ENCODE data around the gene TBCE.
"Not testable (repeated sequence)": the region's sequence is repeated elsewhere in the genome, so short reads cannot be mapped to it uniquely, and the experiment has no call there.

TBCE gene

DNA sequence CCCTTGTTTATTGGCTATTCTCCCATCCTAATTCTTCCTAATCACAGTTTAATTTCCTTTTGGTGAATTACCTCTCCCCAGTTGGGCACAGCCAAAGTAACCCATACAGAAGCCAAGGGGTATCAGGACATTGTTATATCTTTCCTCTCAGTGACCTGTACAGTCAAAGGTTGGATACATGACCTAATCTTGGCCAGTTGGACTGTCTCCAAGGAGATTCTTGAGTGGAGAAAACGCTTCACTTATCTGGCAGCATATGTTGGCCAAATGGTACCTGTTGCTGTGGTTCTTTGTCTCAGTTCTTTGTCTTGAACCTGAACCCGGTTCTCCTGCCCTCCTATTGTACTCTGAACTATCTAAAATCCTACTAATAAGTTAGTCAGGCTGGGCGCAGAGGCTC lies 15.3 kb upstream of the TBCE start:
- DNase-seq (ENCODE audit: extremely low read depth in 1 of 2, low read depth in 1 of 2): no peak

DNA sequence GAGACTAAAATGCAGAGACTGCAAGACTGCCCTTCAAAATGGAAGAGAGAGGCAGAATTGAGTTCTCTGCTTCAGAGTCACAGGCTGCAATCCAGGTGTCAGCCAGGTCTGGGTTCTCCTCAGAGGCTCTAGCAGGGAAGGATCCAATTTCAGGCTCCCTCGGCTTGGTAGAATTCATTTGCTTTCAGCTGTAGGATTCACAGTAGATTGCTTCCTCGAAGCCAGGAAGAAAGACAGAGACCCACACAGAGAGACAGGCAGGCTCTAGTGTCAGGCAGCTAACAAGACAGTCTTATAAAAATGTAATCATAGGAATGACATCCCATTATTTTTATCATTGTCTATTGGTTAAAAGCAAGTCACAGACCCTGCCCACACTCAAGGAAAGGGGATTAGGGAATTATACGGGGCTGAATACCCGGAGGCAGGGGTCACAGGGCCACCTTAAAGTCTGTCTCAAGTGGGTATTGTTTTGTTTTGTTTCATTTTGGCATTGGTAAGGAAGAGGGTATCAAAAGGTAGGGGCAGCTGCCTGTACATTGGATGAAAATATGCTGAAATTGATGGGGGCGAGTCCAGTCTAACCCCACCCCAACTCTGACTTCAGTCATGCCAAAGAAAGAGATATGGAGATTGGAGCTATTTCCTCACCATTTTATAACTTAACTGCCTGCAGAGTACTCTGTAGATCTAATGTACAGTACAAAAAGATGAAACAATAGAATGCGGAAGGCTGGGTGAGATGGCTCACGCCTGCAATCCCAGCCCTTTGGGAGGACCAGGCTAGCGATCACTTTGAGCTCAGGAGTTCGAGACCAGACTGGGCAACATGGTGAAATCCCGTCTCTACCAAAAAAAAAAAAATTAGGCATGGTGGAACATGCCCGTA lies 9.5 kb upstream of the TBCE start:
- DNase-seq (ENCODE audit: extremely low read depth in 1 of 2, low read depth in 1 of 2): no peak

DNA sequence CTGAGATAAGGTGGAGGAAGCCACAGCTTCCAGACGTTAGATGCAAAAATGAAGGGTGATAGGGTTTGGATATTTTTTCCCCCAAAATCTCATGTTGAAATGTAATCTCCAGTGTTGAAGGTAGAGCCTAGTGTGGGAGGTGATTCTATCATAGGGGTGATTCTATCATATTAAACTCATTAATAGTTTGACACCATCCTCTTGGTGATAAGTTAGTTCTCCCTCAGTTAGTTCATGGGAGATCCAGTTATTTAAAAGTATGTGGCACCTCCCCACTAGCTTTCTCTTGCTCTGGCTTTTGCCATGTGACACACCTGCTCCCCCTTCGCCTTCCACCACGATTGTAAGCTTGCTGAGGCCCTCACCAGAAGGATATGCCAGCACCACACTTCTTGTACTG lies 8.3 kb upstream of the TBCE start:
- no peak for DNase-seq (ENCODE audit: extremely low read depth in 1 of 2, low read depth in 1 of 2)

DNA sequence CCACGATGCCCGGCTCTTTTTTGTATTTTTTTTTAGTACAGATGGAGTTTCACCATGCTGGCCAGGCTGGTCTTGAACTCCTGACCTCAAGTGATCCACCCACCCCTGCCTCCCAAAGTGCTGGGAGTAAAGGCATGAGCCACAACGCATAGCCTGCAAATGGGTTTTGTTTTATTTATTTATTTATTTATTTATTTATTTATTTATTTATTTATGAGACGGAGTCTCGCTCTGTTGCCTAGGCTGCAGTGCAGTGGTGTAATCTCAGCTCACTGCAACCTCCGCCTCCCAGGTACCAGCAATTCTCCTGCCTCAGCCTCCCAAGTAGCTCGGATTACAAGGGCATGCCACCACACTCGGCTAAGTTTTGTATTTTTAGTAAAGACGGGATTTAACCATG lies 3.0 kb upstream of the TBCE start:
- not testable (repeated sequence) for DNase-seq (ENCODE audit: extremely low read depth in 1 of 2, low read depth in 1 of 2)

DNA sequence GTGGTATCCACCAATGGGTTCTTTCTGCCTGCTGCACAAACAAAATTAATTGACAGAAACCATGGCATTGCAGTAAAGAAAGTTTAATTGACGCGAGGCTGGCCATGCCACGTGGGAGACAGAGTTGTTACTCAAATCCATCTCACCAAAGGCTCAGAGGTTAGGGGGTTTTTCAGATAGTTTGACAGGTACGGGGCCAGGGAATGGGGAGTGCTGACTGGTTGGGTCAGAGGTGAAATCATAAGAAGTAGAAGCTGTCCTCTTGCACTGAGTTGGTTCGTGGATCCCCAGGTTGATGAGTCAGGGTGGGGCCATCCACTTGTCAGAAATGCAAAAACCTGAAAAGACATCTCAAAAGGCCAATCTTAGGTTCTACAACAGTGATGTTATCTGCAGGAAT lies 941 bp upstream of the TBCE start:
- peak; percentile 3 to 40 for DNase-seq (ENCODE audit: extremely low read depth in 1 of 2, low read depth in 1 of 2)

DNA sequence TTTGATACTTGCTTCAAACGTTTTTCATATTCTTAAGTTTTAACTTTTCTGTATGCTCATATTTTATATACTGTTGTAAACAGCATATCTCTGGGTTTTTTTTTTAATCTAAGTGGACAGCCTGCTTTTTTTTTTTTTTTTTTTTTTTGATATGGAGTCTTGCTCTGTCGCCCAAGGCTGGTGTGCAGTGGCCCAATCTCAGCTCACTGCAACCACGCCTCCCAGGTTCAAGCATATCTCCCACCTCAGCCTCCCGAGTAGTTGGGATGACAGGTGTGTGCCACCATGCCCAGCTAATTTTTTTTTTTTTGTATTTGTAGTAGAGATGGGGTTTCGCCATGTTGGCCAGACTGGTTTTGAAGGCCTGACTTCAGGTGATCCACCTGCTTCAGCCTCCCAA lies 1.2 kb downstream of the TBCE start:
- DNase-seq (ENCODE audit: extremely low read depth in 1 of 2, low read depth in 1 of 2): no peak

DNA sequence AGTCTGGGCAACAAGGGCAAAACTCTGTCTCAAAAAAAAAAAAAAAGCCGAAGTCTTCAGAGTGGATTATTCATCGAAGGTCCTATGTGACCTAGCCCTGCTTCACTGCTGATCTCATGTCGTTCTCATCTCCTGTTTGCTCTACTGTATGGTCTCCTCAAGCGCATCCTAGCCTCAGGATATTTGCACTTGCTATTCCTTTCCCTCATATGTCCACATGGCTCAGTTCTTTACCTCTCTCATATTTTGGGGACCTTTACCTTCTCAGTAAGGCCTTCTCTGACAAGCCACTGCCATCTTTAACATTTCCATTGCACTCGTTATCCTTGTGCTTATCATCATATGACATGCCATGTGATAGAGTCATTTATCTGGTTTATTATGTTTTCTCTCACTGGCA lies 2.6 kb downstream of the TBCE start:
- no peak for DNase-seq (ENCODE audit: extremely low read depth in 1 of 2, low read depth in 1 of 2)

- no peak for DNase-seq (ENCODE audit: extremely low read depth in 1 of 2, low read depth in 1 of 2)
Measured at GRCh38 chr1:235375919-235376605, 8.8 kb downstream of the TBCE start.

- DNase-seq (ENCODE audit: extremely low read depth in 1 of 2, low read depth in 1 of 2): not testable (repeated sequence)
Measured at GRCh38 chr1:235378134-235378735, 11.0 kb downstream of the TBCE start.

GRCh38 chr1:235381955-235382739 lies 14.9 kb downstream of the TBCE start:
- DNase-seq (ENCODE audit: extremely low read depth in 1 of 2, low read depth in 1 of 2): not testable (repeated sequence)

GRCh38 chr1:235385633-235386032 lies 18.4 kb downstream of the TBCE start:
- not testable (repeated sequence) for DNase-seq (ENCODE audit: extremely low read depth in 1 of 2, low read depth in 1 of 2)

DNA sequence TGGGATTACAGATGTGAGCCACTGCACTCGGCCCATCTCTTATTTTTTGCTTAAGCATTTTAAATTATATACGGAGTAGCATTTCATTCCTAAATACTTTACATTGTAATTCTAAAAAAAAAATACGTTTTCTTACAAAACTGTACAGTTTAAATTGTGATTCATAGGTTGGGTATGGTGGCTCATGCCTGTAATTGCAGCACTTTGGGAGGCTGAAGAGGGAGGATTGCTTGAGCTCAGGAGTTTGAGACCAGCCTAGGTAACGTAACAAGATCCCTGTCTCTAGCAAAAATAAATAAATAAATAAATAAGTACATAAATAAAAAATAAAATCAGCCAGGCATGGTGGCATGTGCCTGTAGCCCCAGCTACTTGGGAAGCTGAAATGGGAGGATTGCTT lies 24.6 kb downstream of the TBCE start:
- no peak for DNase-seq (ENCODE audit: extremely low read depth in 1 of 2, low read depth in 1 of 2)

GRCh38 chr1:235397733-235398132 lies 30.5 kb downstream of the TBCE start:
- DNase-seq (ENCODE audit: extremely low read depth in 1 of 2, low read depth in 1 of 2): no peak

GRCh38 chr1:235399661-235400060 lies 32.4 kb downstream of the TBCE start:
- DNase-seq (ENCODE audit: extremely low read depth in 1 of 2, low read depth in 1 of 2): no peak

DNA sequence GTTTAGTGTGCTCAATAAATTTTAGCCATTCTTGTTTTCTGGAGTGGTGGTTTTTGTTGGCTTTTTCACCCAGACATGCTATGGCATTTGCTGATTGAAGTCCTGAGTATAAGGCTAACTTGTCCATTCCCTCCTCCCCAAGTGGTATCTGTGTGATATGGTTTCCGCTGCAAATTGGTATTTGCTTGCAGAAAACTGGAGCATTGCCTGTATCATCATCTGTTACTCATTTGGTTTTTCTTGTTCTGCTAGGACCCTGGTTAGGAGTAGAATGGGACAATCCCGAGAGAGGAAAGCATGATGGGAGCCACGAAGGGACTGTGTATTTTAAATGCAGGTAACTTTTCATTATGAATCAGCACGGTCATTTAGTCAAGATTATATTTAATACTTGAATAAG lies 34.0 kb downstream of the TBCE start:
- no peak for DNase-seq (ENCODE audit: extremely low read depth in 1 of 2, low read depth in 1 of 2)

DNA sequence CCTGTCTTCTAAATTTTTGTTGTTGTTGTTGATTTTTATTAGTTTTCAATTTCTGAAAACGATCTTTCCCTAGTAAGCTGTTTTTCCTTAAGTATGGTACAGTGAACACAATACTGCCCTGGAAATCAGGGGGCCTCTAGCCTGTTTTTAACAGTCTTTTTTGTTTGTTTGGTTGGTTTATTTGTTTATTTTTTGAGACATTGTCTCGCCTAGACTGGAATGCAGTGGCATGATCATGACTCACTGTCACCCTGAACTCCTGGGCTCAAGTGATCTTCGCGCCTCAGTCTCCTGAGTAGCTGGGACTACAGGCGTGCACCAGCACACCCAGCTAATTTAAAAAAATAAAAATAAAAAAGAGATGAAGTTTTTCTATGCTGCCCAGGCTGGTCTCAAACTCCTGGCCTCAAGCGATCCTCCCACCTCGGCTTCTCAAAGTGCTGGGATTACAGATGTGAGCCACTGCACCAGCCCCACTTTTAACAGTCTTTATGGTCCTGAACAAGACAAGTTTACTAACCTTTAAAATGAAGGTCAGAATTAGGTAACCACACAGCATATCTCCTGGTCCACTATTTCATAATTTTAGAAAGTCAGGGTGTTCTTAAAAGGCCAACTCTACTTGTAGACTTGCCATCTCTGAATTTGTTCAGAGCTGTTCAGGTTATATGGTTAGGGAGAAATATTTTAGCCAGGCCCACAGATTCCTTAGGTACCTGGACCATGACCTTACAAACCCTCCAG lies 35.4 kb downstream of the TBCE start:
- no peak for DNase-seq (ENCODE audit: extremely low read depth in 1 of 2, low read depth in 1 of 2)

- no peak for DNase-seq (ENCODE audit: extremely low read depth in 1 of 2, low read depth in 1 of 2)
Measured at GRCh38 chr1:235403593-235403992, 36.4 kb downstream of the TBCE start.

DNA sequence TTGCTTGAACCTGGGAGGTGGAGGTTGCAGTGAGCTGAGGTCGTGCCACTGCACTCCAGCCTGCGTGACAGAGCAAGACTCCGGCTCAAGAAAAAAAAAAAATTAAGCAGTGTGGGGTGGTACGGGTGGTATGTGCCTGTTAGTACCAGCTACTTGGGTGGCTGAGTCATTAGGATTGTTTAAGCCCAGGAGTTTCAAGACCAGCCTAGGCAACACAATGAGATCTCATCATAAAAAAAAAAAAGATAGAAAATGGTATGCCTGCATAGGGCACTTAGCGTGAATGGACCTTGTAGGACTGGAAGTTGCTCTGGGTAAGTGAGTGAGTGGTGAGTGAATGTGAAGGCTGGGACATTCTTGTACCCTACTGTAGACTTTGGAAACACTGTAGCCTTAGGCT lies 37.0 kb downstream of the TBCE start:
- no peak for DNase-seq (ENCODE audit: extremely low read depth in 1 of 2, low read depth in 1 of 2)

DNA sequence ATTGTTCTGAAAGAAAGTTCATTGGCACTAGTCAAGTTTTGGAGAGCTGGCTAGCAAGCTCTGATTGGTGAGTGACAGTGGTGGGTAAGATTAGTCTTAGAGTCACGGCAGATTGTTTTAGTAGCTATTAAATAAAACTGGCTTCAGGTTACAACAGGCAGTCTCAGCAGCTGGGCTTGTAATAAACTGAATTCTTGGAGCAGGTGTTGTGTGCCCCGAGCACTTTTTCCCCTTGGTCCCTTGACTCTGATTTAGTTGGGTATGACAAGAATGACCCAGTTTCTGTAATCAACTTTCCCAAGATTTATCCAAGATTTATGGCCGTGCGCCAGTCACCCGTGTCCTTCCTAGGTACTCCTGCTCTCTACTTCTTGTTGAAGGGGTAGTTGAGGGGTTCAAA lies 40.2 kb downstream of the TBCE start:
- no peak for DNase-seq (ENCODE audit: extremely low read depth in 1 of 2, low read depth in 1 of 2)

GRCh38 chr1:235408503-235408960 lies 41.3 kb downstream of the TBCE start:
- no peak for DNase-seq (ENCODE audit: extremely low read depth in 1 of 2, low read depth in 1 of 2)

Data from stimulated activated CD8-positive, alpha-beta memory T cell treated with anti-CD3 and anti-CD28 coated beads, Interleukin-7, amount 100 ng/mL, for 48 hours (primary cell).